ENCODE measurements around the gene KCNN3. TPM values are rescaled to one million over a fixed set of nuclear protein-coding genes. Genes with fewer than 3 reads are reported as not detected.

KCNN3 gene
- total and polyA plus RNA-seq, 2 of the 13 experiments (the other 11 are each of a cell fraction or from before 2014, with no cell fraction given) = not detected

- Histone ChIP-seq H3K4me2 (ENCODE audit: low read depth, low read length) (no peak overlapping the region), H3K36me3 (replicated peaks in 1 of 2; ENCODE audit: control insufficient read depth in 1 of 2, insufficient read depth in 2 of 2, low read length in 2 of 2) (no peaks in the 10 kb centered on the region), H3K4me3 (replicated peaks in 1 of 3; ENCODE audit: insufficient read depth in 1 of 3, low read depth in 2 of 3, low read length in 3 of 3) (no peak overlapping the region), H2AFZ (ENCODE audit: low read length) (no peak overlapping the region), H3K79me2 (ENCODE audit: insufficient read depth, low read length) (no peaks in the 10 kb centered on the region), H3K27me3 (ENCODE audit: control insufficient read depth in 1 of 2, insufficient read depth in 2 of 2, low read length in 2 of 2) (peaks cover 10 to 26% of the 10 kb centered on the region in 2 experiments; a peak in 4 of 5 replicates), H3K9me3 (ENCODE audit: low read length) (no peaks in the 10 kb centered on the region), H4K20me1 (ENCODE audit: insufficient read depth, low read length) (no peaks in the 10 kb centered on the region), H3K4me1 (ENCODE audit: insufficient read depth, low read length) (no peaks in the 10 kb centered on the region), H3K27ac (ENCODE audit: extremely low read length, insufficient read depth, low read length) (no peak overlapping the region), H3K9ac (ENCODE audit: insufficient read depth, low read depth, low read length) (no peak overlapping the region)
- POLR2A ChIA-PET = no interaction called here
- intact Hi-C loops (cut with micrococcal nuclease; ENCODE audit: unreplicated experiment) = no loop called here
- no TSS peak for BruUV-seq (replicated peaks)
- CTCF ChIA-PET (ENCODE audit: low intra/inter-chr PET ratio, low total read pairs) = no interaction called here
- FAIRE-seq (no peak), ATAC-seq (no peak), DNase-seq (ENCODE audit: low spot score) (no peak)
- in situ Hi-C loops (cut with HindIII; ENCODE audit: extremely low pct_ligation_motif_present, low pct_unique_long_range_greater_than_20kb) = no loop called here
- WGBS (ENCODE audit: low lambda C conversion rate) = 32% methylated on average over 11 of the region's 12 CpGs
- TF ChIP-seq ZBTB10 (CRISPR knock-in tag; IDR thresholded peaks at IDR 0.05; ENCODE audit: borderline replicate concordance) (no peak), HMGXB3 (CRISPR knock-in tag; IDR thresholded peaks at IDR 0.05; ENCODE audit: borderline replicate concordance) (no peak), ZNF253 (CRISPR knock-in tag; IDR thresholded peaks at IDR 0.05; ENCODE audit: borderline replicate concordance) (no peak), ZHX1 (CRISPR knock-in tag; IDR thresholded peaks at IDR 0.05; ENCODE audit: low read depth) (no peak), ZNF879 (CRISPR knock-in tag; IDR thresholded peaks at IDR 0.05) (no peak), ZNF512 (CRISPR knock-in tag; IDR thresholded peaks at IDR 0.05) (no peak), ZNF607 (CRISPR knock-in tag; IDR thresholded peaks at IDR 0.05; ENCODE audit: borderline replicate concordance) (no peak), ZNF703 (CRISPR knock-in tag; IDR thresholded peaks at IDR 0.05; ENCODE audit: borderline replicate concordance) (no peak), REXO4 (CRISPR knock-in tag; IDR thresholded peaks at IDR 0.05; ENCODE audit: borderline replicate concordance) (no peak), STAT5B (CRISPR knock-in tag; IDR thresholded peaks at IDR 0.05) (no peak), ZKSCAN1 (IDR thresholded peaks at IDR 0.05; ENCODE audit: low read length) (no peak), ESRRA (CRISPR knock-in tag; IDR thresholded peaks at IDR 0.05; ENCODE audit: low read depth) (no peak)
Measured at GRCh38 chr1:154735061-154735803, 134.8 kb downstream of the KCNN3 start.

Measured in HepG2 (cell line).